ENCODE measurements around the gene NTNG1. TPM values are rescaled to one million over a fixed set of nuclear protein-coding genes. Genes with fewer than 3 reads are reported as not detected.

NTNG1 gene
- total and polyA plus RNA-seq, 2 of the 8 experiments (the other 6 are each of a cell fraction or from before 2014, with no cell fraction given), result 1.2 to 4.1 TPM

DNA sequence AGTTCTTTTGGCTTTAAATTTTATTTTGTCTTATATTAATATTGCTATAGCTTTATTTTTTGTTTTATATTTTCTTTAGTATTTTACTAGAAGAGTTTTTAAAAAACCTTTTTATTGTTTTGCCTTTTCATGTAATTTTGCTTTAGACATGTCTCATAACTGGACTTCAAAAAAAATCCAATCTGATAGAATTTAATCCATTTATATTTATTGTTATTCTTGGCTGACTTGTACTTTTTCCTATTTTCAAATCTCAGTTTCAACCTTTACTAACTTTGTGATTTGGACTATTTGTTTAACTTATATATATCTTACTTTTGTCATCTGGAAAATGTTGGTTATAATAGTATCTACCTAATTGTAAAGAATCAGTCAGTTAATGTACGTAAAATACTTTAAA is 61.2 kb downstream of the NTNG1 start (continued):
- TF ChIP-seq, protein P1, sequence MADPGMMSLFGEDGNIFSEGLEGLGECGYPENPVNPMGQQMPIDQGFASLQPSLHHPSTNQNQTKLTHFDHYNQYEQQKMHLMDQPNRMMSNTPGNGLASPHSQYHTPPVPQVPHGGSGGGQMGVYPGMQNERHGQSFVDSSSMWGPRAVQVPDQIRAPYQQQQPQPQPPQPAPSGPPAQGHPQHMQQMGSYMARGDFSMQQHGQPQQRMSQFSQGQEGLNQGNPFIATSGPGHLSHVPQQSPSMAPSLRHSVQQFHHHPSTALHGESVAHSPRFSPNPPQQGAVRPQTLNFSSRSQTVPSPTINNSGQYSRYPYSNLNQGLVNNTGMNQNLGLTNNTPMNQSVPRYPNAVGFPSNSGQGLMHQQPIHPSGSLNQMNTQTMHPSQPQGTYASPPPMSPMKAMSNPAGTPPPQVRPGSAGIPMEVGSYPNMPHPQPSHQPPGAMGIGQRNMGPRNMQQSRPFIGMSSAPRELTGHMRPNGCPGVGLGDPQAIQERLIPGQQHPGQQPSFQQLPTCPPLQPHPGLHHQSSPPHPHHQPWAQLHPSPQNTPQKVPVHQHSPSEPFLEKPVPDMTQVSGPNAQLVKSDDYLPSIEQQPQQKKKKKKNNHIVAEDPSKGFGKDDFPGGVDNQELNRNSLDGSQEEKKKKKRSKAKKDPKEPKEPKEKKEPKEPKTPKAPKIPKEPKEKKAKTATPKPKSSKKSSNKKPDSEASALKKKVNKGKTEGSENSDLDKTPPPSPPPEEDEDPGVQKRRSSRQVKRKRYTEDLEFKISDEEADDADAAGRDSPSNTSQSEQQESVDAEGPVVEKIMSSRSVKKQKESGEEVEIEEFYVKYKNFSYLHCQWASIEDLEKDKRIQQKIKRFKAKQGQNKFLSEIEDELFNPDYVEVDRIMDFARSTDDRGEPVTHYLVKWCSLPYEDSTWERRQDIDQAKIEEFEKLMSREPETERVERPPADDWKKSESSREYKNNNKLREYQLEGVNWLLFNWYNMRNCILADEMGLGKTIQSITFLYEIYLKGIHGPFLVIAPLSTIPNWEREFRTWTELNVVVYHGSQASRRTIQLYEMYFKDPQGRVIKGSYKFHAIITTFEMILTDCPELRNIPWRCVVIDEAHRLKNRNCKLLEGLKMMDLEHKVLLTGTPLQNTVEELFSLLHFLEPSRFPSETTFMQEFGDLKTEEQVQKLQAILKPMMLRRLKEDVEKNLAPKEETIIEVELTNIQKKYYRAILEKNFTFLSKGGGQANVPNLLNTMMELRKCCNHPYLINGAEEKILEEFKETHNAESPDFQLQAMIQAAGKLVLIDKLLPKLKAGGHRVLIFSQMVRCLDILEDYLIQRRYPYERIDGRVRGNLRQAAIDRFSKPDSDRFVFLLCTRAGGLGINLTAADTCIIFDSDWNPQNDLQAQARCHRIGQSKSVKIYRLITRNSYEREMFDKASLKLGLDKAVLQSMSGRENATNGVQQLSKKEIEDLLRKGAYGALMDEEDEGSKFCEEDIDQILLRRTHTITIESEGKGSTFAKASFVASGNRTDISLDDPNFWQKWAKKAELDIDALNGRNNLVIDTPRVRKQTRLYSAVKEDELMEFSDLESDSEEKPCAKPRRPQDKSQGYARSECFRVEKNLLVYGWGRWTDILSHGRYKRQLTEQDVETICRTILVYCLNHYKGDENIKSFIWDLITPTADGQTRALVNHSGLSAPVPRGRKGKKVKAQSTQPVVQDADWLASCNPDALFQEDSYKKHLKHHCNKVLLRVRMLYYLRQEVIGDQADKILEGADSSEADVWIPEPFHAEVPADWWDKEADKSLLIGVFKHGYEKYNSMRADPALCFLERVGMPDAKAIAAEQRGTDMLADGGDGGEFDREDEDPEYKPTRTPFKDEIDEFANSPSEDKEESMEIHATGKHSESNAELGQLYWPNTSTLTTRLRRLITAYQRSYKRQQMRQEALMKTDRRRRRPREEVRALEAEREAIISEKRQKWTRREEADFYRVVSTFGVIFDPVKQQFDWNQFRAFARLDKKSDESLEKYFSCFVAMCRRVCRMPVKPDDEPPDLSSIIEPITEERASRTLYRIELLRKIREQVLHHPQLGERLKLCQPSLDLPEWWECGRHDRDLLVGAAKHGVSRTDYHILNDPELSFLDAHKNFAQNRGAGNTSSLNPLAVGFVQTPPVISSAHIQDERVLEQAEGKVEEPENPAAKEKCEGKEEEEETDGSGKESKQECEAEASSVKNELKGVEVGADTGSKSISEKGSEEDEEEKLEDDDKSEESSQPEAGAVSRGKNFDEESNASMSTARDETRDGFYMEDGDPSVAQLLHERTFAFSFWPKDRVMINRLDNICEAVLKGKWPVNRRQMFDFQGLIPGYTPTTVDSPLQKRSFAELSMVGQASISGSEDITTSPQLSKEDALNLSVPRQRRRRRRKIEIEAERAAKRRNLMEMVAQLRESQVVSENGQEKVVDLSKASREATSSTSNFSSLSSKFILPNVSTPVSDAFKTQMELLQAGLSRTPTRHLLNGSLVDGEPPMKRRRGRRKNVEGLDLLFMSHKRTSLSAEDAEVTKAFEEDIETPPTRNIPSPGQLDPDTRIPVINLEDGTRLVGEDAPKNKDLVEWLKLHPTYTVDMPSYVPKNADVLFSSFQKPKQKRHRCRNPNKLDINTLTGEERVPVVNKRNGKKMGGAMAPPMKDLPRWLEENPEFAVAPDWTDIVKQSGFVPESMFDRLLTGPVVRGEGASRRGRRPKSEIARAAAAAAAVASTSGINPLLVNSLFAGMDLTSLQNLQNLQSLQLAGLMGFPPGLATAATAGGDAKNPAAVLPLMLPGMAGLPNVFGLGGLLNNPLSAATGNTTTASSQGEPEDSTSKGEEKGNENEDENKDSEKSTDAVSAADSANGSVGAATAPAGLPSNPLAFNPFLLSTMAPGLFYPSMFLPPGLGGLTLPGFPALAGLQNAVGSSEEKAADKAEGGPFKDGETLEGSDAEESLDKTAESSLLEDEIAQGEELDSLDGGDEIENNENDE (IDR thresholded peaks at IDR 0.05; ENCODE audit: insufficient replicate concordance, low read length), result no peak
- TF ChIP-seq TBP (IDR thresholded peaks at IDR 0.05; ENCODE audit: low read depth, low read length), result no peak
- TF ChIP-seq, protein P2, sequence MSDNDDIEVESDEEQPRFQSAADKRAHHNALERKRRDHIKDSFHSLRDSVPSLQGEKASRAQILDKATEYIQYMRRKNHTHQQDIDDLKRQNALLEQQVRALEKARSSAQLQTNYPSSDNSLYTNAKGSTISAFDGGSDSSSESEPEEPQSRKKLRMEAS (IDR thresholded peaks at IDR 0.05), result no peak
